ENCODE results near the gene GPM6B.

GPM6B gene

GRCh38 chrX:13721819-13722519, 94.9 kb downstream of the GPM6B start:
- no peak for DNase-seq

- DNase-seq = no peak
These were observed 95.5 kb downstream of the GPM6B start for GRCh38 chrX:13721371-13721770.

All from NCI-H524 treated with DMSO at 0.1 percent for 48 hours (cell line).